Activated T-cell treated with anti-CD3 and anti-CD28 coated beads for 4 hours (primary cell): ENCODE data around the gene NEK4.
"Not testable (repeated sequence)": the region's sequence is repeated elsewhere in the genome, so short reads cannot be mapped to it uniquely, and the experiment has no call there.

Experiments used
- DNase-seq: peaks from one replicate; pipeline ENCODE4 v3.0.0-alpha.2; 2020

The NEK4 gene

GRCh38 chr3:52777959-52778805, 7.4 kb upstream of the NEK4 start:
- DNase-seq: no peak

DNA sequence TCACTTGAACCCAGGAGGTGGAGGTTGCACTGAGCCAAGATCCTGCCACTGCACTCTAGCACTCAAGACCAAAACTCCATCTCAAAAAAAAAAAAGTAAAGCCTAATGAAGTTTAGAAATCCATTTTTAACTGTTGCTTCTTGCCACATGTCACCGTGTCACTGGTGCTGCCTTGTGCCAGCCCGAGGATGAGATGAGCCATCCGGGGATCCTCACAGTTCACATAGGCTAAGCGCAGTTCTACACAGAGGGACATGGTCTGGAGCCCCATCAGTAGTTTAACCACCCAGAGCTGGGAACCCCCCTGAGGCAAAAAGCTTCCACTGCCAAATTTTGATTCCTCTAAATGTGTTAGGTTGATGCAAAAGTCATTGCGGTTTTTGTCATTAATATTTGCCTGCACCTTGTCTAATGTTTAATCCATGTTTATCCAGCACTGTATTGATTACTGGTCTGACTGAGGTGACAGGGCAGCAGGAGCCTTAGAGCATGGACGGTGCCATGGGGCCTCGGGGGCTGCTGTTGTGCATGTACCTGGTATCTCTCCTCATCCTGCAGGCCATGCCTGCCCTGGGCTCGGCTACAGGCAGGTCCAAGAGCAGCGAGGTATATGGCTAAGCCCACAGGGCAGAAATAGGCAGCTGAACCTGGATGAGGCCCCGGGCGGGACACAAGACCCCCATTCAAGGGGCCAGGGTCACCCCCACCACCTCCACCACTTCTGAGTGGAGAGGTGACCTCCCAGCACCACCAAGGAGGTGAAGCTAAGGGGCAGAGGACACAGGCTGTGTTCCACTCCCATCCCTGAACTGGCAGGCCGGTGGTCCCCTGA, 6.6 kb upstream of the NEK4 start, which contains the start of gene ITIH1:
ITIH1 (plus strand) TSS at position 473 of the 832 bp plus-strand sequence; CDS start at position 490, 17 bp downstream.
- no peak for DNase-seq

GRCh38 chr3:52776486-52776885, 5.7 kb upstream of the NEK4 start:
- not testable (repeated sequence) for DNase-seq

DNA sequence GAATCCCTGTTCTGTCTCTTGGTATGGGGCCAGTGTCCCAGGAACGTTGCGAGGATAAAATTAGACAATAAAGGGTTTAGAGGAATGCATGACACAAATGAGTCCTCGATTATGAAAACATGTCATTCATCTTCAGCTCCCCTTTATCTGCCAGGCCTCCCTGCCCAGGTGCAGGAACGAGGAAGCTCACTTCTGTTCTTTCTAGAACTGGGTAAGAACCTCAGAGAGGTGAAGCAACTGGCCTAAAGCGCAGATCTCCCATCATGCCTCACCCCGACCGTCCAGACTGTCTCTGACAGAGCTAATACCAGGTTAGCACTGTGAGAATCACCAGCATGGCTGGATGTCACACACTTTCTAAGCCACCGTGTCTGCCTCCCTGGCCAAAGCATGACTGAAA, 5.1 kb upstream of the NEK4 start:
- no peak for DNase-seq

DNA sequence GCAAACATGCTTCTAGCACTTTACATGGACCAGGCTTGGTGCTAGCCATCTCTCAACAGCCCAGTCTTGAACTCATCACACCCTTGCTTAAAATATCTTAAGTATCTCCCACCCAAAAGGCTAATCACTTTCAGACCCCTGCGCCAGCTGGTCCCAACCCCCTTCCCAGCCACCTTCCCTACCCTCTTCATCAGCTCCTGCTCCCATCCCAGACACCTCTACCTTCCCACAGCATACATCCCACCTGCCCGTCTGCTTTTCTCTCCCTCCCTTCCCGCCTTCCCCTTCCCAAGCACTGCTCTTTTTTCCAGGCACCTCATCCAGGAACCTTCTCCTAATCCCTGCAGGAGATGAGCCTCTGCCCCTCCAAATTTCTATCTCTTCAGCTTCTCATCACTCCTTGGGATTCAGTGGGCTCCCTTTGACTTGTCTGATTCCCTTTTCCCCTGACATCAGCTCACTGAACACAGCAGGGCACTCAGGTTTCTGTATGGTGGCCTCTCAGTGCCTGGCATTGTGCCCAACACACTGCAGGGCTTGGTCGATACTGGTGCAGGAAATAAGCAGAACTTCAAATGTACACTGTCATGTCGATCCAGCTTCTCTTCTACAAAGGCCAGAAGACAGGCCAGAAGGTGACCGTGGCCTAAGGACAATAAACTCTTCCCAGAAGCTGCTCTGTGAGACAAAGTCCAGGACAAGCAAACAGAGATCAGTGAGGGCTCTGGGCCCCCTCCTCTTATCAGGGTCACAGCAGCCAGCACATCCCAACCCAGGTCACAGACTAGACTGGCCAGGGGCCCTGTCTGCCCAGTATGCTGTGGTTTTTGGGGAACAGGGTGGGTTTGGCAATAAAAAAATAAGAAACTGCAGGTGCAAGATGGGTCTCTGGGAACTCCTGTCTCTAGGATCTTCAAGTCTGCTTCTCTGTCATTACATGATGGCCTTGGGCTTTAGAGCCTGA, 4.4 kb upstream of the NEK4 start:
- no peak for DNase-seq

DNA sequence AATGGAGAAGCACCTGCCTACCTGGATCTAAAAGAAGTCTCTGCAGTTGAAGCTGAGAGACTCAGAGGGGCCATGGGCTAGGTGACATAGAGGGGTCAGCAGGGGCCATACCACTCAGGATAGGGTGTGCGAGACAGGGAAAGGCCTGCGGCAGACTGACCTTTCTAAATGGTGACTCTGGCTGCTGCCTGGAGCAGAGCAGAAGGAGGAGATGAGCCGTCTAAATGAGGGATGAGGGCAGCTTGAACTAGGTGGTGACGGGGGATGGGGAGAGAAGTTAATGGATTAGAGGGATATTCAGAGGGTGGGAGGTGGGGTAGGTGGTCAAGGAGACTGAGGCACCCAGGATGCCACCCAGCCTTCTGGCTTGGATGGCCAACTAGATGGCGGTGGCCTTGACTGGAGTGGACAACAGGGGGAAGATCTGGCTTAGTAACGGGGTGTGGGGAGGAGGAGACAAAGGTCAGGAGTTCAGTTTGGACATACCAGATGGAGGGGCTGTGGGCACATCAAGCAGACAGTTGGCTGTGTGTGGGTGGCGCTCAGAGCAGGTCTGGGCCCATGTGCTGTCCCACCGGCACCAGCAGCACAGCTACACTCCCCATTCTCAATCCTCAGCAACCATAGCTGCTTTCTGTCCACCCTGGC, 3.5 kb upstream of the NEK4 start:
- DNase-seq: no peak

- no peak for DNase-seq
Measured at GRCh38 chr3:52773361-52774065, 2.8 kb upstream of the NEK4 start.

- no peak for DNase-seq
Measured at GRCh38 chr3:52771702-52772101, 962 bp upstream of the NEK4 start.

- no peak for DNase-seq
Measured at GRCh38 chr3:52771334-52771681, 568 bp upstream of the NEK4 start.

DNA sequence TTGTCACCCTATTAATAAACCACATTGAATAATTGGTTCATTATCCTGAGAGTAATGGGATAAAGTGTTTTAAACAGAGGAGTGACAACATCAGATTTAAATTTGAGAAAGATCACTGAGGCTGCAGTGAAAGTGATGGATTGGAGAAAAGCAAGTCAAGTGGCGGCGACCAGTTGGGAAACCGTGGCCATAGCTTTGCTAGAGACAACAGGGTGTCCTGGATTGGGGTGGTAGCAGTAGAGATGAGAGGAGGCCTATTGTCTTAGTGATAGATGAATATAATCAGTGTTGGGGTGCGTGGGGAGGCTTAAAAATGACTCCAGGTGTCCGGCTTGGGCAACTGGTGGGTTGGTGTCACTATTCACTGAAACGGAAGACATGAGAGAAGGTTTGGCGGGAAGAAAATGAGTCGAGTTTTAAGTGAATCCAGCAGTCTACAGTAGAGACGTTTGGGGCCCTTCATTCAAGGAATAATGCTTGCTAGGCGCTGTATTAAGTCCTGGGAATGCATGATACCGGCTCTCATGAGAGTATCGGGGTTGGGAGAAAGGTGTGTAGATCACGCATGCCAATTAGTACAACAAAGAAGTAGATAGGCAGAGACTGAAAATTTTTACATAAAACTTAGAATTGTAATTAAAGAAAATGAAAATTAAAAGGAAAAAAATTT, 819 bp downstream of the NEK4 start:
- no peak for DNase-seq

DNA sequence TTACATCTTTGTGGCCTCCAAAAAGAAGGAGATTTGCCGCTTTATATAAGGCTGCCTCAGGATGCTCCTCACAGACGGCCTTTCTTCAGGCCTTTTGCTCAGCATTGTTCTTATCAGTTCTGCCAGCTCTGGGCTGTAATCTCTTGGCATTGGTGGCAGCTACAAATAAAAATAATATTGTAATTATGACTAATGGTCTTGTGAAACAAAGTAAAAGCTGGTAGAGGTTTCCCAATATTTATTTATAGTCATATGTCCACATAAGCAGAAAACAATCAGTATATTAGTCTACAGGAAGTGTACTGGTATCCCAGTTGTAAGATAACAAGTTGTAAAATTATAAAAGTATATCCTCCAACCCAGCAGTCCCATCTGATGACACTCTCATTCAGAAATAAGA, 7.3 kb downstream of the NEK4 start:
- DNase-seq: no peak

DNA sequence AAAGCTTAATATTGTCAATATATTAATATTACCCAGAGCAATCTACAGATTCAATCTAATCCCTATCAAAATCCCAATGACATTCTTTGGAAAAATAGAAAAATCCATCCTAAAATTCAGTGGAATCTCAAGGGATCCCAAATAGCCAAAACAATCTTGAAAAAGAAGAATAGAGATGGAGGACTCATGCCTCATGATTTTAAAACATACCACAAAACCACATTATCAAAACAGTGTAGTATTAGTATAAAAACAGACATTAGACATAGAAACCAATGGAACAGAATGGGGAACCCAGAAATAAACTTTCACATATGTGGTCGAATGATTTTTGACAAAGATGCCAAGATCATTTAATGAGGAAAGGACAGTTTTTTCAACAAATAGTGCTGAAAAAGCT, 14.6 kb downstream of the NEK4 start:
- DNase-seq: no peak

DNA sequence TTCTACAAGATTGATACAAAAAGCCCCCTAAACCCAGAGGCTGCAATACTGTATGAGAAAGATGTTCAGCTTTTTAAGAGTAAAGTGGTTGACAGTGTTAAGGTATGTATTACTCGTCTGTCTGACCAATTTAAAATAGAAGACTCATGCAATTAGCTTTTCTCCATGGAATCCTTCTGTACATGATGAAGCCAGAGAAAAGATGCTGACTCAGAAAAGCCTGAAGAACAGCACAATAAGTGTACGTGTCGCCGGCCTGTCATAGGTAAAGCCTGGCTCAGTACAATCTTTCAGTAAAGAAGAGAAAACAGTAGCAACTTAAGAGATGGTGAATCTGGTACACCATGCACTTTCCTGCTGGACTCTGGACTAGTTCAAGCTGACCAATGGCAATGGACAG, 16.4 kb downstream of the NEK4 start:
- no peak for DNase-seq

DNA sequence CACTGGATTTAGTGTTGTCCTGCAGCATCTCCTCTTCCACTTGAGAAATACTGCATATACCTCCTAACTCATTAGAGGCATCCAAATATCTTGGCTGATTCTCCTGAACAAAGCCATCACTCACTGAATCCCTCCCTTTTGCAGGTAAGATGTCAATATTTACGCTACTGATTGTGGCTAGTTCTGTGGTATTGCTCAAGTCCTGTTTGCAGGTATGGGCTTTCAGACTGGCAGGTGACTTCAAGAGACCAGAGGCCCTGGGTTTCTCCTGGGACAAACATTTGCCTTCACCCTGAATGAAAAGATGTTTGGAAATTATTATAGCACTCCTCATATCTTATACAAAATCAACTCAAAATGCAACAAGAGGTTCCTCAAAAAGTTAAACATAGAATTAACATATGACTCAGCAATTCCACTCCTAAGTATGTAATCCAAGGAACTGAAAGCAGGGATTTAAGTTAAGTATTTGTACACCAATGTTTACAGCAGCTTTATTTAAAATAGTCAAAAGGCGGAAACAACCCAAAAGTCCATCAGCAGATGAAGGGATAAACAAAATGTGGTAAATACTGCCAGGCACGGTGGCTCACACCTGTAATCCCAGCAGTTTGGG, 18.6 kb downstream of the NEK4 start:
- DNase-seq: no peak

DNA sequence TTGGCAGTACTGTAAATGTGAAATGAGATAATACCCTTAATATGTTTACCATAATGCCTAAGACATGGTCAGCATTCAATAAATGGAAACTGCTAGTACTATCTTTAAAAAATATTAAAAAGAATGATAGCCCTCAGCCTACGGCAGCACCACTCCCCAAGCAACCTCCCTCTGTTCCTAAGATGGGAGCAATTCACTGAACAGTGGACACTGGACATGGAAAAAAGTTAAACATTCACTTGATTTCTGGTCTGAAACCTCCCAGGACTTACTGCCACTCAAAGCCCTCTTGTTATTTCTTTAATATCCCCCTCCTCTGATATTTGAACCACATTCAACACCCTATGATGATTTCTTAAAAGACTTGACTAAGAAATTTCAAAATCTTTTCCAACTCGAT, 27.0 kb downstream of the NEK4 start:
- DNase-seq: no peak

GRCh38 chr3:52743152-52743551, 27.6 kb downstream of the NEK4 start:
- no peak for DNase-seq

DNA sequence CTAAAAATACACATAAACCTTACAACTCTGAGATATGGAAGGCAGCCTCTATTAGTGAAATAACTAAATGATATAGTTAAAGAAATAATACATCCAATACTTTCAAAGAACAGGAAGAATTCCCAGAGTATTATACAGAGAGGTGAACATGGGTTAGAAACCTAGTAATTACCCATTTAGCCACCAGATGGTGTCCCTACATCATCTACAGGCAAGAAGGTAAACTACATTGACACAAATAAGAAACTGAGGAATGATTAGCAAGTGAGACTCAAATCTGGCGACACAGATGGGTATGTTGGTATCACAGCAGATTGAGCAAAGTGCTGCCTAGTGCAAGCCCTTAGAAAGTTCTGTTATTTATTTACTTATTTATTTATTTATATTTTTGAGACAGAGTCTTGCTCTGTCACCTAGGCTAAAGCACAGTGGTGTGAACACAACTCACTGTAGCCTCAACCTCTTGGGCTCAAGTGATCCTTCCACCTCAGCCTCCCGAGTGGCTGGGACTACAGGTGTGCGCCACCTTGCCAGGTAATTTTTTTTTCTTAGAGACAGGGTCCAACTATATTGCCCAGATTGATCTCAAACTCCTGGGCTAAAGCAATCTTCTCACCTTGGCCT, 28.2 kb downstream of the NEK4 start:
- no peak for DNase-seq

DNA sequence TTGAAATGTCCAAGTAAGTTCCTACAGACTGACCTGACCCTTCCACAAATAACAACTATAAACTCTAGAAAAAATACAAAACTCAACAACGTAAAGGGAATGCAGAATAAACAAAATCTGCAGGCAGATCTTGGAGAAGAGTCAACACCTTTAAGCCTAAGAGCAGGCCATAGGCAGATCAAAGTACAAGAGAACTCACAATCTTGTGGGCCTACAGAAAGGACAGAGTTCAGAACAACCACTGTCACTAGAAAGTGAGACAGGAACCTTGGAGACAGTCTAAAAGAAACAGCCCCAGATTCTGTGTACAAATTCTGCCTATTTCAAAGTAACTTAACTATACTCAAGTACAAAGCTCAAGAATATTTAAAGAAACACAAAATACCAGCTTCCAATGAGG, 31.0 kb downstream of the NEK4 start:
- no peak for DNase-seq

DNA sequence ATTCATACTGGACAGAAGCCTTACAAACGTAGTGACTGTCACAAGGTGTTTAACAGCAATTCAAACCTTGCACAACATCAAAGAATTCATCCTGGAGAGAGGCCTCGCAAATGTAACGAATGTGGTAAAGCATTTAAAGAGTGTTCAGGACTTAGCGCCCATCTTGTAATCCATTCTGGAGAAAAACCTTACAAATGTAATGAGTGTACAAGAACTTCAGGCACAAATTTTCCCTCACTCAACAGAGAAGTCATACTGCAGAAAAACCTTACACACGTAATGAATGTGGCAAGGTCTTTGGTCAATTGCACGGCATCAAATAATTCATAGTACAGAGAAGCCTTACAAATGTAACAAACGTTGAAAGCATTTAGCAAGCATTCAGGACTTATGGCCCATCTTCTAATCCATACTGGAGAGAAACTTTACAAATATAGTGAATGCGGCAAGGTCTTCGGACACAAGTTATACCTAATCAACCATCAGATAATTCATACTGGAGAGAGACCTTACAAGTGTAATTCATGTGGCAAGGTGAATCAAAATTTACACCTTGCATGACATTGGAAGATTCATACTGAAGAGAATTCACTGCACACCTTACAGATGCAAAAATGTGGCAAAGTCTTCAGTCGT, 37.4 kb downstream of the NEK4 start:
- no peak for DNase-seq

- no peak for DNase-seq
Measured at GRCh38 chr3:52731590-52731989, 39.1 kb downstream of the NEK4 start.
